ENCODE data around the gene ADGRL2.

Gene ADGRL2

DNA sequence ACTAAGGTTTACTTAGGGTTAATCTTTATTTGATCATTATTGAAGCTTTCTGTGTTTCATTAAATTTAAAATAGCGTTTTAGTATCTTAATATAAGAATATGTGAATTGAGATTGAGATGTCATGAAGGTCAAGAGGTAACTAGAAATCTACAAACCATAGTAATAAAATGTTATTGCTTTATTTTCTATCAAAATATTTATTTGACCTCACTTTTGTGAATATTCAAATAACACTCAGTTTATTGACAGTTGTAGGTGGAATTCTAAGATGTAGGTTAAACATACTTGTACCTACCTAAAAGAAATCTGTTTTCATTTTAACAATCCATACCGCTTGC lies 5.7 kb downstream of the ADGRL2 start:
- TF ChIP-seq, protein P1, sequence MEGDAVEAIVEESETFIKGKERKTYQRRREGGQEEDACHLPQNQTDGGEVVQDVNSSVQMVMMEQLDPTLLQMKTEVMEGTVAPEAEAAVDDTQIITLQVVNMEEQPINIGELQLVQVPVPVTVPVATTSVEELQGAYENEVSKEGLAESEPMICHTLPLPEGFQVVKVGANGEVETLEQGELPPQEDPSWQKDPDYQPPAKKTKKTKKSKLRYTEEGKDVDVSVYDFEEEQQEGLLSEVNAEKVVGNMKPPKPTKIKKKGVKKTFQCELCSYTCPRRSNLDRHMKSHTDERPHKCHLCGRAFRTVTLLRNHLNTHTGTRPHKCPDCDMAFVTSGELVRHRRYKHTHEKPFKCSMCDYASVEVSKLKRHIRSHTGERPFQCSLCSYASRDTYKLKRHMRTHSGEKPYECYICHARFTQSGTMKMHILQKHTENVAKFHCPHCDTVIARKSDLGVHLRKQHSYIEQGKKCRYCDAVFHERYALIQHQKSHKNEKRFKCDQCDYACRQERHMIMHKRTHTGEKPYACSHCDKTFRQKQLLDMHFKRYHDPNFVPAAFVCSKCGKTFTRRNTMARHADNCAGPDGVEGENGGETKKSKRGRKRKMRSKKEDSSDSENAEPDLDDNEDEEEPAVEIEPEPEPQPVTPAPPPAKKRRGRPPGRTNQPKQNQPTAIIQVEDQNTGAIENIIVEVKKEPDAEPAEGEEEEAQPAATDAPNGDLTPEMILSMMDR (IDR thresholded peaks at IDR 0.05; ENCODE audit: extremely low read depth, missing control alignments) = no peak
- DNase-seq (ENCODE audit: low spot score) = no peak

GRCh38 chr1:81808760-81809159 lies 8.0 kb downstream of the ADGRL2 start:
- TF ChIP-seq, protein P1 (IDR thresholded peaks at IDR 0.05; ENCODE audit: extremely low read depth, missing control alignments) = no peak
- DNase-seq (ENCODE audit: low spot score) = no peak

GRCh38 chr1:81809808-81810207 lies 9.1 kb downstream of the ADGRL2 start:
- no peak for DNase-seq (ENCODE audit: low spot score)
- TF ChIP-seq, protein P1 (IDR thresholded peaks at IDR 0.05; ENCODE audit: extremely low read depth, missing control alignments) = no peak

DNA sequence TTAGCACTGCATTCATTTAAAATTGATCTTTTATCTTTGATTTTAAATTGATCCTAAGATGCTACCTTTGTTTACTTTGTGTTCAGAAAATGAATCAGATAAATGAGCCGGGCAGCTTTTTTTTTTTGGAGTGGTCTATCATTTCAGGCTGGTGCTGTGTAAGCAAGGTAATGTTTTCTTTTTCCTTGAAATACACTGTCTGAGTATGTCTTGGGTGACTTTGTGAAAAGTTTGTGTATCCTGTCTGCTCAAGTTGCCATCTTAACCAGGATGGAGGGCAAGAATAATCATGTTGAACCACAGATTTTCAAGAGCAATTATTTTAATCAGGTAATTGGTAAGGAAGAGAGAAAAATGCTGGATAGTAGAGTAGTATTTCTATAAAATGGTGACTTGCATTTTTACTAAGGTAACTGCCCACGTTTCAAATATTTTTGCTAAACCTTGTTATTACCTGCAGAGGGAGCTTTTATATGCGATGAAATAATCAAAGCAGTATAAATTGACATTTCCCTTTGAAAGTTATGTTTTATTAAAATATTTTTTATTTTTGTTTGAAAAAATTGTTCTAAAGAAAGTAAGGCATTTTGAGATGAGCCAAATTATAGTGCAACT lies 11.1 kb downstream of the ADGRL2 start:
- TF ChIP-seq, protein P1 (IDR thresholded peaks at IDR 0.05; ENCODE audit: extremely low read depth, missing control alignments) = no peak
- no peak for DNase-seq (ENCODE audit: low spot score)

- TF ChIP-seq, protein P1 (IDR thresholded peaks at IDR 0.05; ENCODE audit: extremely low read depth, missing control alignments) = no peak
- DNase-seq (ENCODE audit: low spot score) = no peak
Observed at GRCh38 chr1:81812712-81813111, 12.0 kb downstream of the ADGRL2 start.

- no peak for DNase-seq (ENCODE audit: low spot score)
Observed at GRCh38 chr1:81813691-81814090, 13.0 kb downstream of the ADGRL2 start.

GRCh38 chr1:81819613-81820012 lies 18.9 kb downstream of the ADGRL2 start:
- TF ChIP-seq, protein P1 (IDR thresholded peaks at IDR 0.05; ENCODE audit: extremely low read depth, missing control alignments) = no peak
- no peak for DNase-seq (ENCODE audit: low spot score)

More at GRCh38 chr1:81813691-81814090, 13.0 kb downstream of the ADGRL2 start:
- TF ChIP-seq, protein P1 (IDR thresholded peaks at IDR 0.05; ENCODE audit: extremely low read depth, missing control alignments) = no peak

All from GM20000 (cell line).